ENCODE data around the gene NF2.

NF2 gene

GRCh38 chr22:29639096-29639495 lies 35.7 kb downstream of the NF2 start:
- Histone ChIP-seq H3K36me3 (ENCODE audit: low read depth) (peaks cover 62% of the 10 kb centered on the region), H3K9me3 (ENCODE audit: severe bottlenecking) (no peaks in the 10 kb centered on the region)

DNA sequence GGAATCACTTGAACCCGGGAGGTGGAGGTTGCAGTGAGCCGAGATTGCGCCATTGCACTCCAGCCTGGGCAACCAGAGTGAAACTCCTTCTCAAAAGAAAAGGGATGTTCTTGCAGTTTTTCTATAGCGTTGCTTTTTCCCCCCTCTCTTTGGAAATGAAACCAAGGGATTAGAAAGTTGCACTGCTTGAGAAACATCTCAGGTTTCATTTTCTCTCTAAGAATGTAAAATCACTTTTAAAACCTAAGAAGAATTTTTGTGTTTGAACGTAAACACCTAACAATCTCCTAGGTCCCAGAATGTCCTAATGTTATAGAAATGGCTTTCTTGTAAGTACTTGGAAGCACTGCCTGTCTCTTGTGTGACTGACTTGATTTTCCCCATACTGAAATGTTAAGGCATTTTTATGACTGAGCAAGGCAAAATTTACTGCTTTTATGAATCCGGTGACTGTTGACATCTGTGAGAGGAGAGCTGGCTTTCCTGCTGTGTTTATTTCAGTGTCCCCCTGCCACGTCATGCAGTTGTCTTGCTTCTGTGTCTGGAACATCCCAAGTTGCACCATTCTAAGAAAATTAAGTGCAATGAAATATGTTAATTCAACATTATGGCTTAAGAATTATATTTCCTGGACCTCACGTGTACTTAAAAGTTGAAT lies 37.7 kb downstream of the NF2 start:
- Histone ChIP-seq H3K4me3 (ENCODE audit: severe bottlenecking) (no peak overlapping the region), H3K27me3 (ENCODE audit: insufficient read depth, poor library complexity, severe bottlenecking) (no peaks in the 10 kb centered on the region), H3K4me1 (ENCODE audit: insufficient read depth, poor library complexity, severe bottlenecking) (no peaks in the 10 kb centered on the region), H3K36me3 (ENCODE audit: low read depth) (peaks cover 65% of the 10 kb centered on the region), H3K27ac (ENCODE audit: poor library complexity, severe bottlenecking) (no peak overlapping the region), H3K9me3 (ENCODE audit: severe bottlenecking) (no peaks in the 10 kb centered on the region)
- no peak for TF ChIP-seq CTCF (IDR thresholded peaks at IDR 0.05; ENCODE audit: poor library complexity, severe bottlenecking)
- ATAC-seq (ENCODE audit: low read depth), result no peak
- no peak for DNase-seq (ENCODE audit: low spot score)

More at GRCh38 chr22:29639096-29639495, 35.7 kb downstream of the NF2 start:
- no peaks in the 10 kb centered on the region for H3K27me3 ChIP-seq (ENCODE audit: insufficient read depth, poor library complexity, severe bottlenecking)
- peaks cover under 1% of the 10 kb centered on the region for H3K4me1 ChIP-seq (ENCODE audit: insufficient read depth, poor library complexity, severe bottlenecking)
- no peak overlapping the region for H3K4me3 ChIP-seq (ENCODE audit: severe bottlenecking)
- DNase-seq (ENCODE audit: low spot score), result no peak
- no peak for ATAC-seq (ENCODE audit: low read depth)
- no peak overlapping the region for H3K27ac ChIP-seq (ENCODE audit: poor library complexity, severe bottlenecking)
- TF ChIP-seq CTCF (IDR thresholded peaks at IDR 0.05; ENCODE audit: poor library complexity, severe bottlenecking), result no peak

- H3K27me3 ChIP-seq (ENCODE audit: insufficient read depth, poor library complexity, severe bottlenecking), result no peaks in the 10 kb centered on the region
- no peak for DNase-seq (ENCODE audit: low spot score)
- H3K9me3 ChIP-seq (ENCODE audit: severe bottlenecking), result no peaks in the 10 kb centered on the region
- peaks cover 65% of the 10 kb centered on the region for H3K36me3 ChIP-seq (ENCODE audit: low read depth)
- H3K4me1 ChIP-seq (ENCODE audit: insufficient read depth, poor library complexity, severe bottlenecking), result no peaks in the 10 kb centered on the region
- no peak for TF ChIP-seq CTCF (IDR thresholded peaks at IDR 0.05; ENCODE audit: poor library complexity, severe bottlenecking)
- H3K27ac ChIP-seq (ENCODE audit: poor library complexity, severe bottlenecking), result no peak overlapping the region
- ATAC-seq (ENCODE audit: low read depth), result no peak
- H3K4me3 ChIP-seq (ENCODE audit: severe bottlenecking), result no peak overlapping the region
Measured at GRCh38 chr22:29641700-29642330, 38.4 kb downstream of the NF2 start.

DNA sequence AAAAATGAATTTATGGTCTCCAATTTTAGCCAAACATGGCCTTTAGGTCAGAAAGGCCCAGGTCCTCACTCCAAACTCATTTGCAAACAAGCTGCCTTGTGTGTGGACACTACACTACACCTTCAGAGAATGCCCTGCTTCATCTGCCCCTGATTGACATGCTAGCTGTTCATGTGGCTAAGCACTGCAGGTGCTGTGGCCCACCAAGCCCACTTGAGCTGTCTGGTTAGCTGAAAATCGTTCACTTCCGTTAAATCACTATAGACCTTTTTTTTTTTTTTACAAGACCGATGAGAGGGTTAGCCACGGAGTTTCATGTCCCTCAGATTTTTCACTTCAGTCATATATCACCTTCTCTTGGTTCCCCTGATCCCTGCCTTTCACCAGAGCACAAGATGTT lies 39.3 kb downstream of the NF2 start:
- Histone ChIP-seq H3K4me1 (ENCODE audit: insufficient read depth, poor library complexity, severe bottlenecking) (no peaks in the 10 kb centered on the region), H3K4me3 (ENCODE audit: severe bottlenecking) (no peak overlapping the region), H3K27ac (ENCODE audit: poor library complexity, severe bottlenecking) (no peak overlapping the region), H3K27me3 (ENCODE audit: insufficient read depth, poor library complexity, severe bottlenecking) (no peaks in the 10 kb centered on the region), H3K36me3 (ENCODE audit: low read depth) (peaks cover 64% of the 10 kb centered on the region), H3K9me3 (ENCODE audit: severe bottlenecking) (no peaks in the 10 kb centered on the region)
- ATAC-seq (ENCODE audit: low read depth) (no peak), DNase-seq (ENCODE audit: low spot score) (no peak)
- TF ChIP-seq CTCF (IDR thresholded peaks at IDR 0.05; ENCODE audit: poor library complexity, severe bottlenecking), result no peak
